Endothelial cell of umbilical vein (primary cell): ENCODE data around the gene CNNM4. TPM values are rescaled to one million over a fixed set of nuclear protein-coding genes. Genes with fewer than 3 reads are reported as not detected.

Experiments
- BruUV-seq: library from RNA; stranded (reverse); fragments of 400-500 nt; replicated peaks from 2 replicates; lab custom pipeline; 2021; lab: Mats Ljungman, UMichigan
- CTCF ChIA-PET: fragments of 300-600, 350-600 bp; sonication (Branson Sonifier 250); formaldehyde crosslinking; loops from one replicate; lab custom pipeline; 2021; ENCODE audit warnings: antibody characterized with exemption, inconsistent platforms; lab: Charles Lee
- POLR2A ChIA-PET: fragments of 300-600, 350-600 bp; sonication (Branson Sonifier 250); formaldehyde crosslinking; loops from one replicate; lab custom pipeline; 2021; ENCODE audit warnings: antibody characterized with exemption, inconsistent platforms; lab: Charles Lee
- DNase-seq: peaks from one replicate; pipeline ENCODE4 v3.0.0-alpha.2; 2011; ENCODE audit warnings: low read depth, low spot score
- FAIRE-seq: peaks from 2 replicates; lab custom pipeline; 2011; peaks lifted over from hg19 to GRCh38; lab: Jason Lieb, UNC
- H2AFZ ChIP-seq: 2 replicates; pipeline ENCODE4 v1.6.0; 2012; ENCODE audit warnings: low read depth, low read length, control low read depth, inconsistent platforms
- H3K27ac ChIP-seq: 2 replicates; pipeline ENCODE4 v1.5.1; 2011; ENCODE audit warnings: low read depth, mild to moderate bottlenecking, control low read depth, low read length, moderate library complexity; ENCODE audit not compliant: insufficient read depth
- H3K27me3 ChIP-seq, 2 experiments: 2 replicates each; pipeline versions ENCODE4 v1.6.0 to v1.6.1; 2011; ENCODE audit warnings: low read length in 2 of 2, mixed read lengths in 1 of 2; ENCODE audit not compliant: control insufficient read depth in 2 of 2, insufficient read depth in 2 of 2
- H3K36me3 ChIP-seq, 2 experiments: 2 replicates in 1 of 2; 3 replicates in 1 of 2; pipeline ENCODE4 v1.5.1; 2011; ENCODE audit warnings: low read length in 2 of 2, mild to moderate bottlenecking in 1 of 2, moderate library complexity in 1 of 2; ENCODE audit not compliant: control insufficient read depth in 2 of 2, insufficient read depth in 2 of 2; ENCODE audit errors: extremely low read depth in 1 of 2
- H3K4me1 ChIP-seq: 3 replicates; pipeline ENCODE4 v1.5.1; 2011; ENCODE audit warnings: mild to moderate bottlenecking, low read length; ENCODE audit not compliant: control insufficient read depth, insufficient read depth; ENCODE audit errors: extremely low read depth
- H3K4me2 ChIP-seq: 2 replicates; pipeline ENCODE4 v1.6.1; 2011; ENCODE audit warnings: low read length, control low read depth, mixed read lengths; ENCODE audit not compliant: insufficient read depth
- H3K4me3 ChIP-seq, 3 experiments: fragments of 200-600 bp in 1 of 3; sonication (generic), shearing (Covaris generic) in 1 of 3; replicated peaks in 1 of 3; 2 replicates each; pipeline ENCODE4 v1.5.1; 2011 to 2016; ENCODE audit warnings: control low read depth in 3 of 3, low read length in 3 of 3, mild to moderate bottlenecking in 2 of 3, inconsistent platforms in 1 of 3, low read depth in 1 of 3, moderate library complexity in 1 of 3; ENCODE audit not compliant: insufficient read depth in 1 of 3
- H3K79me2 ChIP-seq: 2 replicates; pipeline ENCODE4 v1.6.0; 2012; ENCODE audit warnings: low read length, inconsistent platforms; ENCODE audit not compliant: control insufficient read depth, insufficient read depth
- H3K9ac ChIP-seq: replicated peaks from 2 replicates; pipeline ENCODE3; 2011; ENCODE audit warnings: low read length, control low read depth; ENCODE audit not compliant: insufficient read depth; ENCODE audit errors: extremely low read depth
- H3K9me1 ChIP-seq: replicated peaks from 3 replicates; pipeline ENCODE4 v1.6.0; 2011; ENCODE audit warnings: mild to moderate bottlenecking, low read length; ENCODE audit not compliant: control insufficient read depth, insufficient read depth; ENCODE audit errors: extremely low read depth
- H3K9me3 ChIP-seq: replicated peaks from 2 replicates; pipeline ENCODE4 v1.5.1; 2012; ENCODE audit warnings: low read length, inconsistent platforms; ENCODE audit not compliant: control insufficient read depth, insufficient read depth
- H4K20me1 ChIP-seq: replicated peaks from 2 replicates; pipeline ENCODE3; 2011; ENCODE audit warnings: mild to moderate bottlenecking, low read length; ENCODE audit not compliant: control insufficient read depth, insufficient read depth; ENCODE audit errors: extremely low read depth
- EZH2 ChIP-seq: IDR thresholded peaks from 2 replicates; pipeline ENCODE4 v1.6.1; 2012; ENCODE audit warnings: borderline replicate concordance, low read depth, mild to moderate bottlenecking, moderate library complexity, low read length, inconsistent platforms; ENCODE audit not compliant: severe bottlenecking
- FOS ChIP-seq: IDR thresholded peaks from 2 replicates; pipeline ENCODE4 v1.6.1; 2011; ENCODE audit warnings: mild to moderate bottlenecking, low read length, moderate library complexity, borderline replicate concordance; ENCODE audit not compliant: insufficient read depth
- GATA2 ChIP-seq: IDR thresholded peaks from 2 replicates; pipeline ENCODE4 v1.7.0; 2011; ENCODE audit warnings: low read depth, mild to moderate bottlenecking, moderate library complexity, mixed read lengths, low read length; ENCODE audit not compliant: insufficient read length, insufficient read depth
- JUN ChIP-seq: IDR thresholded peaks from 2 replicates; pipeline ENCODE4 v1.6.1; 2011; ENCODE audit warnings: borderline replicate concordance, low read depth; ENCODE audit not compliant: insufficient read length, insufficient read depth
- MYC ChIP-seq: IDR thresholded peaks from one replicate; pipeline ENCODE4 v1.6.1; 2011; ENCODE audit warnings: mild to moderate bottlenecking, low read depth, low read length
- POLR2A ChIP-seq: IDR thresholded peaks from 2 replicates; pipeline ENCODE4 v1.6.1; 2012; ENCODE audit warnings: low read depth, mild to moderate bottlenecking, control low read depth, low read length
- POLR2AphosphoS5 ChIP-seq: IDR thresholded peaks from 2 replicates; pipeline ENCODE4 v1.6.1; 2012; ENCODE audit warnings: low read depth, mild to moderate bottlenecking, control low read depth, low read length, moderate library complexity; ENCODE audit not compliant: insufficient read depth
- dilution Hi-C: fragments of 300-500 bp; cut with MboI; formaldehyde crosslinking; loops from one replicate; pipeline ENCODE4 v1.15.0; 2019; ENCODE audit warnings: low sequenced_read_pairs; ENCODE audit not compliant: extremely low pct_ligation_motif_present
- intact Hi-C: fragments of 100-400 bp; cut with micrococcal nuclease; formaldehyde crosslinking; loops from one replicate; pipeline ENCODE4 v1.10.0; 2022
- polyA plus RNA-seq, 4 experiments: library from polyadenylated mRNA; depleted of rRNA in 3 of 4; stranded (reverse) in 3 of 4; unstranded in 1 of 4; fragments of >200 nt; gene quantifications; 2 replicates each; pipeline versions ENCODE4 v1.2.1 to v1.2.3, GENCODE V29; 2011 to 2012; ENCODE audit warnings: missing spikeins in 1 of 4
- total RNA-seq: library from RNA; stranded (reverse); gene quantifications from 2 replicates; pipeline ENCODE4 v1.2.3, GENCODE V29; 2021
- TF ChIP-seq, protein P1 (sequence below), 2 donors: IDR thresholded peaks; 1 replicate in 1 of 2; 2 replicates in 1 of 2; pipeline ENCODE4 v1.5.1; 2011; ENCODE audit warnings: low read length in 2 of 2, mild to moderate bottlenecking in 2 of 2, moderate library complexity in 2 of 2, control low read depth in 1 of 2, inconsistent platforms in 1 of 2, low read depth in 1 of 2; ENCODE audit not compliant: insufficient read depth in 1 of 2; ENCODE audit errors: extremely low read depth in 1 of 2
- TF ChIP-seq, protein P2 (sequence below): IDR thresholded peaks from 2 replicates; pipeline ENCODE4 v1.6.1; 2011; ENCODE audit not compliant: insufficient read depth, insufficient read length

CNNM4 gene
- total and polyA plus RNA-seq, 2 donors (not counting 3 experiments of a cell fraction or from before 2014, with no cell fraction given), result 4.7 to 5.3 TPM

DNA sequence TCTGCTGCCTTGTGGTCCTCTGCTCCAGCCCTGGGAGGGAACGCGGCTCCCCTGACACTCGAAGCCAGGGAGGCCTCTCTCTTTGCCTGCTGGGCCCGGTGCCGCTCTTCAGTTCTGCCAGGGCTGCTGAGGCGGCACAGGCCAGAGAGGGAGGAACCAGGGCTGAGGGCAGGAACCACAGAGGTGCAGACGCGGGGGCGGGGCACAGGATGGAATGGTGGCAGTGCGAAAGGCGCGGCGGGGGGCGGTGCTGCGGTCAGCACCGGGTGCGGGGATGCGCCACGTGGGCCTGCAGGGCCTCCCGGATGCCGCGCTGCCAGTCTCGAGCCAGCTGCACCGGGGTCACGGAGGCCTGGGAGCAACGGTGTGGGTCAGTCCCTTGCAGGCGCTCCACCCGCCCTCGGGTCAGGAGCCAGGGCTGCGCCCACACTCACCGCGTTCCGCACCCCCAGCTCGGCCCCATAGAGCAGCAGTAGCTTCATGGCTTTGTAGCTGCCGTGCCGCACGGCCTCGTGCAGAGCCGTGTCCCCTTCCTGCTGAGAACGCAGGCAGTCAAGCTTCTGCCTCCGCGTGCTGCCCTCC, 78.7 kb downstream of the CNNM4 start:
- DNase-seq (no peak), FAIRE-seq (no peak)
- H3K27me3 ChIP-seq, result no peaks in the 10 kb centered on the region
- no peaks in the 10 kb centered on the region for H4K20me1 ChIP-seq
- H3K9ac ChIP-seq, result no peak overlapping the region
- BruUV-seq, result no TSS peak
- H3K4me2 ChIP-seq, result no peak overlapping the region
- H3K4me1 ChIP-seq, result no peaks in the 10 kb centered on the region
- POLR2A ChIA-PET, result no interaction called here
- TF ChIP-seq, protein P1, sequence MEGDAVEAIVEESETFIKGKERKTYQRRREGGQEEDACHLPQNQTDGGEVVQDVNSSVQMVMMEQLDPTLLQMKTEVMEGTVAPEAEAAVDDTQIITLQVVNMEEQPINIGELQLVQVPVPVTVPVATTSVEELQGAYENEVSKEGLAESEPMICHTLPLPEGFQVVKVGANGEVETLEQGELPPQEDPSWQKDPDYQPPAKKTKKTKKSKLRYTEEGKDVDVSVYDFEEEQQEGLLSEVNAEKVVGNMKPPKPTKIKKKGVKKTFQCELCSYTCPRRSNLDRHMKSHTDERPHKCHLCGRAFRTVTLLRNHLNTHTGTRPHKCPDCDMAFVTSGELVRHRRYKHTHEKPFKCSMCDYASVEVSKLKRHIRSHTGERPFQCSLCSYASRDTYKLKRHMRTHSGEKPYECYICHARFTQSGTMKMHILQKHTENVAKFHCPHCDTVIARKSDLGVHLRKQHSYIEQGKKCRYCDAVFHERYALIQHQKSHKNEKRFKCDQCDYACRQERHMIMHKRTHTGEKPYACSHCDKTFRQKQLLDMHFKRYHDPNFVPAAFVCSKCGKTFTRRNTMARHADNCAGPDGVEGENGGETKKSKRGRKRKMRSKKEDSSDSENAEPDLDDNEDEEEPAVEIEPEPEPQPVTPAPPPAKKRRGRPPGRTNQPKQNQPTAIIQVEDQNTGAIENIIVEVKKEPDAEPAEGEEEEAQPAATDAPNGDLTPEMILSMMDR (IDR thresholded peaks at IDR 0.05; ENCODE audit: extremely low read depth in 1 of 2, insufficient read depth in 1 of 2, low read depth in 1 of 2, low read length in 2 of 2), result no peak
- TF ChIP-seq POLR2AphosphoS5, result no peak
- no peak for TF ChIP-seq POLR2A
- no peak for TF ChIP-seq FOS
- no peak for TF ChIP-seq JUN
- no peak for TF ChIP-seq EZH2
- TF ChIP-seq, protein P2, sequence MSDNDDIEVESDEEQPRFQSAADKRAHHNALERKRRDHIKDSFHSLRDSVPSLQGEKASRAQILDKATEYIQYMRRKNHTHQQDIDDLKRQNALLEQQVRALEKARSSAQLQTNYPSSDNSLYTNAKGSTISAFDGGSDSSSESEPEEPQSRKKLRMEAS, result no peak
- no peak for TF ChIP-seq GATA2
- TF ChIP-seq MYC, result no peak
- no peaks in the 10 kb centered on the region for H3K79me2 ChIP-seq
- no peak overlapping the region for H3K27ac ChIP-seq
- H3K36me3 ChIP-seq, result no peaks in the 10 kb centered on the region
- CTCF ChIA-PET, result no interaction called here
- intact Hi-C loops (no loop called here), dilution Hi-C loops (no loop called here)
- H3K9me3 ChIP-seq, result no peaks in the 10 kb centered on the region
- no peak overlapping the region for H3K4me3 ChIP-seq
- H2AFZ ChIP-seq, result no peak overlapping the region
- no peaks in the 10 kb centered on the region for H3K9me1 ChIP-seq
